Activated B cell treated with CpG ODN at 0.5 μM for 24 hours (primary cell): ENCODE measurements around the gene SPOCK1. TPM values are rescaled to one million over a fixed set of nuclear protein-coding genes. Genes with fewer than 3 reads are reported as not detected.

Experiments
- ATAC-seq: fragments of 200-7000 bp; cut with Tn5 transposase; one replicate; pipeline ENCODE4 v1.10.0; 2021; ENCODE audit warnings: low read depth, mild to moderate bottlenecking, moderate library complexity
- CTCF ChIA-PET: fragments of 350-600 bp; sonication (Branson Sonifier 250); formaldehyde crosslinking; loops from one replicate; lab custom pipeline; 2021; ENCODE audit warnings: antibody characterized with exemption; lab: Charles Lee
- POLR2A ChIA-PET: fragments of 350-600 bp; sonication (Branson Sonifier 250); formaldehyde crosslinking; loops from one replicate; lab custom pipeline; 2021; ENCODE audit warnings: antibody characterized with exemption; lab: Charles Lee
- DNase-seq: peaks from one replicate; pipeline ENCODE4 v3.0.0; 2022
- H3K27ac Mint-ChIP-seq: one replicate; pipeline ENCODE4 v1.8.0; 2020; ENCODE audit warnings: mixed read lengths
- H3K27me3 Mint-ChIP-seq: one replicate; pipeline ENCODE4 v1.8.0; 2021; ENCODE audit warnings: mixed read lengths
- H3K36me3 Mint-ChIP-seq: one replicate; pipeline ENCODE4 v1.8.0; 2021; ENCODE audit warnings: low read depth, mixed read lengths
- H3K4me1 Mint-ChIP-seq: one replicate; pipeline ENCODE4 v1.8.0; 2021; ENCODE audit warnings: mixed read lengths
- H3K4me3 Mint-ChIP-seq: one replicate; pipeline ENCODE4 v1.8.0; 2020; ENCODE audit warnings: mild to moderate bottlenecking, mixed read lengths
- H3K9me3 Mint-ChIP-seq: one replicate; pipeline ENCODE4 v1.8.0; 2020; ENCODE audit warnings: mixed read lengths
- intact Hi-C: fragments of 100-400 bp; cut with micrococcal nuclease; formaldehyde crosslinking; loops from one replicate; pipeline ENCODE4 v1.15.1; 2024
- total RNA-seq: library from RNA; stranded (reverse); gene quantifications from 2 replicates; pipeline ENCODE4 v1.2.3, GENCODE V29; 2022
- TF ChIP-seq, protein P1 (sequence below): fragments of 200-600 bp; IDR thresholded peaks from one replicate; pipeline ENCODE4 v1.8.0; 2022; ENCODE audit warnings: antibody characterized with exemption, mild to moderate bottlenecking

The SPOCK1 gene
- total RNA-seq, 1 donor from 2014 or later = not detected

DNA sequence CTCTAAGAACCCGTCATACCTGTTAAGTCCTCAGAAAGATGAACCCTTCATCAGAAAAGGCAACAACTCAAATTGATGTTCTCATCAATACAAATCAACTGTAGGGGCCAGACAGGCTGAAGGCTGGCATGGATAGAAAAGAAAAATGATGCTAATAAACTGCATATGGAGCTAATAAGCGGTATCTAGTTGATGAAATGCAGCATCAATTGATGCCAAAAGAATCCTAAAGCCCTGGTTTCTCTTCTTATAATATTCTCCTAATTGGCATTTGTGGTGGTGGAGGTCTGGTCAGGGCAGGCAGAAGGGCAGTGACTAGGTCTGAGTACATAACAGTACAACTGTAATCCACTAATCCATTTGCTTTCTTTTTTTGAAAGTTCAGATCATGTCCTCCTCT is 322.5 kb downstream of the SPOCK1 start:
- DNase-seq = no peak
- ATAC-seq = no peak
- H3K27me3 Mint-ChIP-seq = peaks cover 2% of the 10 kb centered on the region

DNA sequence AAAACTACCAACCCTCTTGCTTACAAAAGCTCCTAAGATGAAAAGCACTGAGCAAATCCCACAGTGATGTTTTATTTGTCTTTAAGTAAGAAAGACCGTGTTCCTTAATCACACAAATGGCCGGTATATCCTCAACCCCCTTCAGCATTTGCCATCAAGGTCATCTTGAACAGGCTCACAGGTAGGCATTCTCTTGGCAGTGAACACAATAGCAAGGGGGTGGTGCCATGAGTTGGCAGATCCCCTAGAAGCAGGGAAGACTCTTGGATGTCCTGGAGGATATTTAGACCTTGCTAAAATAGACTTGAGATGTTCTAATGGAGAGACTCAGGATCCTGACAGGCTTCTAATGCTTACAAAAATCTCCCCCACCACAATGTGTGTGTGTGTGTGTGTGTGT is 323.0 kb downstream of the SPOCK1 start:
- intact Hi-C loops = no loop called here
- ChIA-PET CTCF (no interaction called here), POLR2A (no interaction called here)
- Mint-ChIP-seq H3K36me3 (no peaks in the 10 kb centered on the region), H3K4me1 (no peaks in the 10 kb centered on the region), H3K9me3 (no peaks in the 10 kb centered on the region), H3K27ac (no peak overlapping the region), H3K27me3 (peaks cover 2% of the 10 kb centered on the region), H3K4me3 (no peak overlapping the region)
- TF ChIP-seq, protein P1, sequence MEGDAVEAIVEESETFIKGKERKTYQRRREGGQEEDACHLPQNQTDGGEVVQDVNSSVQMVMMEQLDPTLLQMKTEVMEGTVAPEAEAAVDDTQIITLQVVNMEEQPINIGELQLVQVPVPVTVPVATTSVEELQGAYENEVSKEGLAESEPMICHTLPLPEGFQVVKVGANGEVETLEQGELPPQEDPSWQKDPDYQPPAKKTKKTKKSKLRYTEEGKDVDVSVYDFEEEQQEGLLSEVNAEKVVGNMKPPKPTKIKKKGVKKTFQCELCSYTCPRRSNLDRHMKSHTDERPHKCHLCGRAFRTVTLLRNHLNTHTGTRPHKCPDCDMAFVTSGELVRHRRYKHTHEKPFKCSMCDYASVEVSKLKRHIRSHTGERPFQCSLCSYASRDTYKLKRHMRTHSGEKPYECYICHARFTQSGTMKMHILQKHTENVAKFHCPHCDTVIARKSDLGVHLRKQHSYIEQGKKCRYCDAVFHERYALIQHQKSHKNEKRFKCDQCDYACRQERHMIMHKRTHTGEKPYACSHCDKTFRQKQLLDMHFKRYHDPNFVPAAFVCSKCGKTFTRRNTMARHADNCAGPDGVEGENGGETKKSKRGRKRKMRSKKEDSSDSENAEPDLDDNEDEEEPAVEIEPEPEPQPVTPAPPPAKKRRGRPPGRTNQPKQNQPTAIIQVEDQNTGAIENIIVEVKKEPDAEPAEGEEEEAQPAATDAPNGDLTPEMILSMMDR = no peak
- DNase-seq (no peak), ATAC-seq (no peak)

More for the DNA sequence above, 322.5 kb downstream of the SPOCK1 start:
- TF ChIP-seq, protein P1 = no peak
- Mint-ChIP-seq H3K4me1 (no peaks in the 10 kb centered on the region), H3K27ac (no peak overlapping the region), H3K4me3 (no peak overlapping the region), H3K9me3 (no peaks in the 10 kb centered on the region), H3K36me3 (no peaks in the 10 kb centered on the region)
- POLR2A ChIA-PET = no interaction called here
- intact Hi-C loops = no loop called here
- CTCF ChIA-PET = no interaction called here

DNA sequence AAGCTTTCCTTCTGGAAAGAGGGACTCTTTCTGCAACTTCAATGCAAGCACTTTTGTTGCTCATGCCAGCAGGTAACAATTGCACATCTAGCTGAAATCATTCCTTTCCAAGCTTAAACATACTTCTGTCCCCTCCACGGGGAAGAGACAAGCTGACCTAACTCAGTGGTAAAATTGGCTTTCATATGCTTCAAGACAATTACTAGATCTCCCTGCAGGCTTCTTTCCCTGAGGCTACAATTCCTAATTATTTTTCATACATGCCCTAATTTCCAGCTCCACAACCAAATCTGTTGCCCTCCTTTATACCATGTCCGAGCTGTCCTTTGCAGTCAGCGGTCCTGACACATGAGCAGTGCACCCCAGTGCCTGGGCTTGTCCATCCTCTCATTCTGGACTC is 324.9 kb downstream of the SPOCK1 start:
- intact Hi-C loops = no loop called here
- no peak overlapping the region for H3K27ac Mint-ChIP-seq
- ATAC-seq (no peak), DNase-seq (no peak)
- H3K27me3 Mint-ChIP-seq = no peaks in the 10 kb centered on the region
- TF ChIP-seq, protein P1 = no peak
- no peaks in the 10 kb centered on the region for H3K4me1 Mint-ChIP-seq
- no peaks in the 10 kb centered on the region for H3K36me3 Mint-ChIP-seq
- H3K9me3 Mint-ChIP-seq = no peaks in the 10 kb centered on the region
- ChIA-PET CTCF (no interaction called here), POLR2A (no interaction called here)
- H3K4me3 Mint-ChIP-seq = no peak overlapping the region

DNA sequence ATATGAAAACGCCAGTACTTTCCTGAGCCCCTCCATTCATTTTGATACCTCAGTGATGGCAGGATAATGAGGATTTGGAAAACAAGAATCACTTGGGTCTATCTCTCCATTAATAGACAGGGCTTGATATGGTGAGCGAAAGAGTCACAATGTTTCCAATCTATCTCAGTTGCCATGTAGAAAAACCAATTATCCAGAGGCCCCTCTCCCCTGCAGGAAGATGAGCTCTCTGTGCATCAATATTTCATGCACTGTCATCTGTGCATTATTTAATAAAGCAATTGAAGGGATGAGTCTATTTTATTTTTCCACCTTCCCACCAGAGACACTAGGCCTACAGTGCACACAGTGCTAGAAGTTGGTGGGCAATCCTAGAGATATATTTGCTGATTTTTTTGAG is 326.9 kb downstream of the SPOCK1 start:
- CTCF ChIA-PET = no interaction called here
- Mint-ChIP-seq H3K4me3 (no peak overlapping the region), H3K27ac (no peak overlapping the region), H3K9me3 (peaks cover 2% of the 10 kb centered on the region), H3K36me3 (no peaks in the 10 kb centered on the region), H3K27me3 (no peaks in the 10 kb centered on the region), H3K4me1 (no peaks in the 10 kb centered on the region)
- no peak for ATAC-seq
- TF ChIP-seq, protein P1 = no peak
- POLR2A ChIA-PET = no interaction called here
- intact Hi-C loops = no loop called here
- DNase-seq = no peak

DNA sequence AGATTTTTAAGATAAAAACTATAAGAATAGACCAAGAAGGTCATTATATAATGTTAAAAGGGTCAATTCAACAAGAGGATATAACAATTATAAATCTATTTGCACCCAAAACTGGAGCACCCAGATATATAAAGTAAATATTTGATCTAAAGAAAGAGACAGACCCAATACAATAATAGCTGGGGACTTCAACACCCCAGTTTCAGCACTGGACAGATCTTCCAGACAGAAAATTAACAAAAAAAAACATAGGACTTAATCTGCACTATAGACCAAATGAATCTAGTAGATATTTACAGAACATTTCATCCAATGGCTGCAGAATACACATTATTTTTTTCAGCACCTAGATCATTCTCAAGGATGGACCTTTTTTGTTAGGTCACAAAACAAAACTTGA is 331.9 kb downstream of the SPOCK1 start:
- no peak overlapping the region for H3K4me3 Mint-ChIP-seq
- no peaks in the 10 kb centered on the region for H3K4me1 Mint-ChIP-seq
- H3K36me3 Mint-ChIP-seq = no peaks in the 10 kb centered on the region
- H3K9me3 Mint-ChIP-seq = peaks cover 2% of the 10 kb centered on the region
- ChIA-PET POLR2A (no interaction called here), CTCF (no interaction called here)
- intact Hi-C loops = no loop called here
- H3K27me3 Mint-ChIP-seq = no peaks in the 10 kb centered on the region
- TF ChIP-seq, protein P1 = no peak
- ATAC-seq (no peak), DNase-seq (no peak)
- no peak overlapping the region for H3K27ac Mint-ChIP-seq
